DMS153 treated with DMSO at 0.1 percent for 48 hours (cell line): Measurements from ENCODE around the gene SATB2.

Source experiments
- DNase-seq: peaks from one replicate; lab custom pipeline; 2025; ENCODE audit not compliant: unreplicated experiment; lab: John Stamatoyannopoulos, UW

SATB2 gene

DNA sequence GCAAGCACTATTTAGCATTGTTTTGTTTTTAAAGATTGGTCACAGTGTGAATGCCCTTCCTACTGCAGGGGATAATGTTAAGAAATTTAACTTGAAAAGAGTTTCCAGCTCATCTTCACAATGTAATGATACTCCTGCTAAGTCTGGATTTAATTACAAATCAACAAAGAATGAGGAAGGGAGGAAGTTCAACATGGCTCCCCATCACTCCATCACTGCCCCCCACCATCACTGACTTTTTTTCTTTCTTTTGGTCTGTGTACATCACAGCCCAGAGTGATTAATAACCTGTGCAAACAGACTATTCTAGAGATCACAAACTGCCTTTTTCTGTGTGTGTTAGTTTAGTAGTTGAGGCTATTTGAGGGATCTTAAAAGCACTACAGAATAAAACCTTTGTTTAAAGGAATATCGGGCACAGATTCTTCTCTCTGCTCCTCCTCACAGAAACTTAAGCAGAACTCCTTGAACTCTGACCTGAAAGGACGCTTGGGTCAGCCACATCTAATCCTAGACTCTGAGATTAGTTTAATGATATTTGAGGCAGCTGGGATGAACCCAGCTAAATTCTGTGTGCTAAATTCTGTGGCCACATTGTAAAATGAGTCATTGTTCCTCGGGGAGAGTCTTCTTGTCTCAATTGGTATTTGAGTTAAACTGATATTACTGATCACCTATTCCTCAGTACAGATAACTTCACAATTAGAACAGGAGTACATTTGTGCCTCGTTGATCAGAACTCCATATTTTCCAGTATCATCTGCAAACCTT is 47.8 kb downstream of the SATB2 start:
- no peak for DNase-seq

DNA sequence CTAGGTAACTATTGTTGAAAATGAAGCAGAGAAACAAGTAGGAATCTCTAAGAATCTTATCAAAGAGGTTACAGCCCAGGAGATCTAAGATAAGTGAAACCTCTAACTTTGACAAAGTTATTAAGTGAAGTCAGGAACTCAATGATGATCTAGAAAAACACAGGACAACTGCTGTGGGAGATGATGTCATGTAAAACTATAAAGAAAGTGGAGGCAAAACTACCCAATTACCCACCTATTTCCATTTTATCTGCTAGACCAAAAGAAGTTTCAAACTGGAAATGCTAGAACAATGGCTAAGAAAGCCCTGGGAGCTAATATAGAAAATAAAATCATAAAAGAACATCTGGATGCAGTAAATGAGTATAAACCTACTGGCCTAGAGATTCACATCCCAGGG is 50.3 kb downstream of the SATB2 start:
- no peak for DNase-seq

DNA sequence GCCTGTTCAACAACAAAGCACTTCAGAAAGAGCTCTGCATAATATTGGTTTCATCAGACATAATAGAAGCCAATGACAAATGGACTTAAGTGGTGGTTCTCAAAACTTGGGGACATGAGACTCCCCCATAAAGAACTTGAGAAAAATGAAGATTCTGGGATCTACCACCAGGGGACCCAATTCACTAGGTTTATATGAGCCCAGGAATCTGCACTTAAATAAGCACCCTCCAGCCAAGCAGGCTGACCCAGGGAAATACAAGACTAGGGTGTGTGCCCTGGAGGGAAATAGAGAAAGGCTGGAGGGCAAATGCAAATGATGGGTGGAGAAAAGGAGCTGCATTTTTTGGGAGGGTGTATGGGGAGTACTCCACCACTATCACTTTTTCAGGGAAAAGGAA is 52.5 kb downstream of the SATB2 start:
- DNase-seq, result no peak

DNA sequence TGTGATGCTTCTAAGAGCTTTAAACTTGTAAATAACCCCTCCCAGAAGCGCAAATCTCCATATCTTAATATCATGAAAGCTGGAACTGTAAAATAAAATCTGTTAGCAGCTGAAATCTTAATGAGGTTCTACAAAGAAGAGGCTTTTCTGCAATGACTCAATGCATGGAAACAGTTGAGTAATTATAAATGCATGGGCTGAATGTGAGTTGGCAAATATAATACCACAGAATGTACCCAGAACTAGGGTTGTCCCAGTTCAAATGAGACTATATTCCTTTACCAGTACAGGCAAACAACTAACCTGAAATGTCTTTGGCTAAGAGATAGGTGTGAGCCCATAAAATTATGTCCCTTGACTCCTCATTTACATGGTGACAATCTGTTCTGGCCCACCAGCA is 52.9 kb downstream of the SATB2 start:
- no peak for DNase-seq

DNA sequence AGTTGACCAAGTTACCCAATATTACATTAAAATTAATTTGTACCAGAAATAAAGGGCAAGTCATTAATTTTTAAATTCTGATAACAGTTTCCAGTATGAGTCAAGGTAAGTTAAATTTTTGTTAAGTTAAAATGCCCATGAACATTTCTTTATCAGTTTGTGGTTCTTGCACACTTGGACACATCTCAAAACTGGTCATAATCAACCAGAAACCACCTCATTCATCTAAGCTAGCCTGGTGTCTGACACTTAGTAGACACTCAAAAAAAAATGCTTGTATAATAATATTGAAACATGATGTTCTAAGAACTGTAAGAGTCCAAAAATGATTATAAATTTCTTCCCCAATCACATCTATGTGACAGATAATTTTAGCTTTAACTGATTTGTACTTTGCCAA is 62.4 kb downstream of the SATB2 start:
- DNase-seq, result no peak

DNA sequence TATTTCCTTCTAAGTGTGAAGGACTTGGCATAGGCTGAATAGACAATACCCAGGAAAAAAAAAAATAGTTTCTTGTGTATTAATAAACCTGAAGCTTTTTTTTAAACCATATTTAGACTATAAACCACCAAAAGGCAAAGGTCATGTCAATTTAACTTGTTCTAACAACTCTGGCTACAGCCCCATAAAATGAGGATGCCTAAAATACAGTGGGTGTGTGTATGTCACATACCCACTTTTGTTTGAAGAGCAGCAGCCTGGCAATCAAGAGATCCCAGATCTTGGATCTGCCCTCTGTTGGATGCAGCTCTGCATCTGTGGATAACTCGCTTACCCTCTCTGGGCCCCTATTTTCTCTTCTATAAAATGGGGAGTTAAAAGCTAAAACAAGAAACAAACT is 65.4 kb downstream of the SATB2 start:
- DNase-seq, result no peak

DNA sequence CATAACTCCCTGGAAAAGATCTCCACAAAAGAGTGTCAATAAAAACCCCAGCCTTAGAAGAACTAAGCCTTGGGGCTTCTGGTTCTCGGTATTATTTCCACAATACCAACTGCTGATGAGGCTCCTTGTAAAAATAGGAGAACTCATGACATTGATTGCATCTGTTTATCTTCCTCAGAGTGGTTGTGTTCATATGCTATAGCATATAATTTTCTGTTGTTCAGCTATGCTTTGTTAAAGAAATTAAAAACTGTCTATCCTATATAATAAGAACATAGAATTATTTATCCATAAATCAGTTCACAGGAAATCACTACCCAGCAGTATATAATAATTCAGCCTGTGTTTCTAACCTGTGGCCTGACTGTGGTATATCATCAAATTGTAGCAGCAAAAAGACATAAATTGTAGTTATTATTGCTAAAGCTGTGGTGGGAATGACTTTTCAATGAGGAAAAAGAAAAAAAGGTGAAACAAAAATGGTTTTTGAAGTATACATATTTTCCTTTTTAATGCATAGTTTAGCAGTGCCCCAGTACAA is 68.9 kb downstream of the SATB2 start:
- DNase-seq, result no peak

DNA sequence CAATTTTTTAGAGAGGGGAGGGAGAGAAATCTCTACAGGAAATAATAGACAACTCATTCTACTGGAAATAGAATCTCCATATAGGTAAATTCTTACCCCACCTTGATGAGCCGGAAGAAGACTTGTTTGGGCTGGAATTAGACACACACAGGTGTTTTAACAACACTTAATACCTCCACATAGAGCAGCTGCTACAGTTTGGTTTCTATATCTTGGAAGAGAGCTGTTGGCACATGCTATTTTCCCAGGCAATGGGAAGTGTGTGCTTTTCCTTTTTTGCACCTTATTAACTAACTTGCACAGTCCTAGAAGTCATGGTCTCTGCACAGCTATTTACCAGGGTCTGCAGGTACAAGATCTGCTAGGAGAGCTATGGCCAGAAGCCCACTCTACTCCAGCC is 73.7 kb downstream of the SATB2 start:
- no peak for DNase-seq

DNA sequence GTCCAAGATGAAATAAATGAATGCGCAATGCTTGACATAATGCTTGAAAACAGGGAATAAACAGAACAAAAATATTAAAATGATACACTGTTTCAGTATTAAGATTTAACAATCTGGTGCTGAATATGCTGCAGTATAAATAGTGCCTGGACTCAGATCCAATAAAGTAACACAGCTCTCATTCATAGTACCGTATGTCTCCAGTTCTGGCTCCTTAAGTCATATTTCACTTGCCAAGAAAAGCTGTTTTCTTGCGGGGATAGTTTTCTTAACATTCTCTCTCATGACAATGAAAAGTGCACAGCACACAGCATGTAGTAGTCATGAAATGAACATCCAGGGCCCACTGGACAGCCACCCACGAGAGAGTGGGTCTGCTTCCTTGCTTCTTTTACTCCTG is 74.7 kb downstream of the SATB2 start:
- no peak for DNase-seq

DNA sequence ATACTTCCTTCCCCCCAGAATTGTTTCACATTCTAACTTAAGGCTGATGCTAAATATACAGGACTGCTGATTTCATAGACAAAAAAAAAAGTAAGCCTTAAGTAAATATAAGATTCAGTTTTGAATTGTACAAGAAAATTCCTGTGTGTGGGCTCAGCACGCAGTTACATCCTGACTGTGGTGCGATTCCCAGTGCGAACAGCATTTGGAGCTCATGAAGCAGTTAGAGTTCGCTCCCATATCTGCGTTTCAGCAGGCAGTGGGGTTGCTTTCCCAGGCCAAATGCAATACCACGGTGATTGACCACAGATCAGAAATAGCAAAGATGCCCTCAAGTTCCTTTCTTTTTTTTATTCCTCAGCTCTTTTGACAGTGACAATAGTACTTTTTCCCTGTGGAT is 75.6 kb downstream of the SATB2 start:
- no peak for DNase-seq

DNA sequence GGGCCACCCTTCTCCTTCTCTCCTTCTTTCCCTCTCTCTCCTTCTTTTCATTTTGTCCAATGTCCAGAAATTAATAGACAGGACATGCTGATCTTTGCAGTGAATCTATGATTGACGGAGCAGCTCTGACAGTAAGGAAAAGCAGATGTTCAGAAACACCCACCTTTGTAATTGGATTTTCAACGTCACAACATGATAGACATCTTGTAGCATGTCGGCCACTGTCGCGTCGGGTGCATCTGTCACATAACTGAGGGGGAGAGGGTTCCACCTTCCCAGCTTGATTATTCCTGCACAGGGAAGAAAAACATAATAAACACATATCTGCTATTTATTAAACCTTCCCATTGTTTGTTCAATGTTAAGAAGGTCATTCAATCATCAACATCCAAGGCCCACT is 76.2 kb downstream of the SATB2 start:
- DNase-seq, result no peak

DNA sequence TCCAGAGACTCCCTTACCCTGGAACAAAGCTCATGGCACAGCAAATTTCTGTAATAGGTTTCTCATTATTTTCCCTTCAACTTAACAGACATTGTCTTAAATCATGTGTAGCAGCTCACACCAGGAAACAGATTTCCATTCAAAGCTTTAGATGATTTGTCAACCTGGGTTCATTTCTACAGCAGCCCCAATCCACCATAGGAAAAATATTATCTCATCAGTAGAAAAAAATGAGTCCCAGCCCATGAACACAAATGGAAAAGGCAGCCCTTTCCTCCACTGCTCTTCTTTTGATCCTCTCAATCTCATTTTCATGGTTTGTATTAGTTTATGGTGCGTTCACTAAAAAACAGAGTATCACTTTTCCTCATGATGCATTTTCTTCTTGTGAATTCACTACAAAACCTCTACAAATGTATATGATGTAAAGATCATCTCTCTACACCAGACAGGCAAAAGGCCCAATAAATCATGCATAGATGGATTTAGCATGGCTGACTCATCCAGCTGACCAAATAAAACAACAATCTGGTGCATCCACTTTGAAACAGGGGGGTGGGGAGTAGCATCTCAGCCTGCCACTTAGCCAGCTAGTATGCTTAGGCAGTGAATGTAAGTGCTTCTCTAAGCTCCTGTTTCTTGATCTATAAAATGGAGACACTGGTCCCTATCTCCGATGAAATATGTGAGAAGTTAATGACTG is 78.6 kb downstream of the SATB2 start:
- peak; percentile 4 for DNase-seq

DNA sequence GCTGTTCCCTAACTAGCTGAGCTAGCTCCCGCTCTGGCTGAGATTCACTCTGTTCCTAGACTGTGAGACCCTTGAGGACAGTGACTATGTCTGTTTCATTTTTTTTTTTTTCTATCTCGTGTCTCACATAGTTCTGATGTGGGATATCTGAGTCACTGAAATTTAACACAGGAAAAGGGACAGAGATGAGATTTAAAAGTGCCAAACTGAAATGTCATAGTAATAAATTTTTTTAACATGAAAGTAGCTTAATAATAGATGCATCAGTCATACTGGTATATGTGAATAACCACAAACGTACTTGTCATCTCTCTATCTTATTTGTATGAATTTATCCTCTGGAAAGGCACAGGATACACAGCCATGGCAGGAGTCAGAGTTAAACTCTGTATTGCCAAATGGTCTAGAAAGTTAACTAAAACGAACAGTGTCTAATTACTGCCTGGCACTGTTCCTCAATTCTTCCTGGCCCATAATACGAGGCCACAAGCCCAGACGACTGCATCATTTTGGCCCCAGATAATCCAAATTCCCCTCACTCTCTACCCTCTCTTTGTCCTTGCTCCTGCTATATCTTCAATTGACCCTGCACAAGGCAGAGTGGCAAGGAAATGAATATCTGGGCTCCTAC is 87.5 kb downstream of the SATB2 start:
- no peak for DNase-seq

DNA sequence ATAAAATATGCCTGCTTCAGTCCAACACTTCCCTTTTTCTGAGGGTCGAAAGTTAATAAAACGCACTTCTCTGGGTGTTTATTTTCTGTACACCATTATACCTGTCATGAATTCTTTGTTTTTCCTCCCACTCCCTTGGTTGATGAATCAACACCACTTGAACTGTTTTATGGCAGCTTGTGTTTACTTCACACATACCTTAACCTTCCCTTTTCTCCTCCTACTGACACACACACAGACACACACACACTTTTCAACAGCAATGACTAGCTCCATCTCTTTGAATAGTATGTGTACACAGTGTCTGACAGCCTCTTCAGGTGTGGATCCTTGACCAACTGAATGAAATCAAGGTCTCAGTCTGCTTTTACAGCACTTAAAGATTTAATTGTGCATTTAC is 91.3 kb downstream of the SATB2 start:
- DNase-seq, result peak; percentile 36

DNA sequence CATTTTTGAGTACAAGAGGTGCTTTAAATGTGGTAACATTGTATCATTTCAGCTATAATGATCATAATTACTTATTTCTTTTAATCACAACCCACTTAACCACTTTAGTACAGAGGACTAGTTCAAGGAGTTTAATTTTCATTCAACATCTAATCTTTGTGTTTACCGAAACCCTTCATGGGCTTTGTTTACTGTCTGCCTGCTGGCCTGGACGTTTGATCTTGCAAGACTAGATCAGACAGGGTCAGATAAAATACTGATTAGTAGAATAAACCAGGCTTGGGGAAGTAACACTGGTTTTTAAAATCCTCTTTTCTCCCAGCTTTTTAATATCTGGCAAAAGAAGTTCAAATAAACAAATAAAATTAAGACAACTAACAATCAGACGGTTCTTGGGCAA is 93.6 kb downstream of the SATB2 start:
- DNase-seq, result peak; percentile 53

DNA sequence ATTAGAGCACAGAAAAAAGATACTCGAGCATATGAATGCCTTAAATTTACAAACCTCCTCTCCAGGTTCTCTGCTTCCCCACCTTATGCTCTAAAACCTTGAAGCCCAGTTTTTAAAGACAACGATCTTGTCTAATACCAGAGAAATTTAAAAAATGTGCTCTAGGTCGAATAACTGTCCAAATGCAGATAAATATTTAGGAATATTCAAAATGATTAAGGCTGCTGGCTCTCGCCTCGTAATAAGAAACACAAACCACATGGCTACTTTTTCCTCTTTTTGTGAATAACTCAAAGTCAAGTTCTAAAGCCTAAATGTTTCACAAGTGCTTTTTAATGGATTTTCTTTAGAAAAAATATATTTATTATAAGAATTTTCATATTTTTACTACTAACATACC is 101.3 kb downstream of the SATB2 start:
- DNase-seq, result no peak

DNA sequence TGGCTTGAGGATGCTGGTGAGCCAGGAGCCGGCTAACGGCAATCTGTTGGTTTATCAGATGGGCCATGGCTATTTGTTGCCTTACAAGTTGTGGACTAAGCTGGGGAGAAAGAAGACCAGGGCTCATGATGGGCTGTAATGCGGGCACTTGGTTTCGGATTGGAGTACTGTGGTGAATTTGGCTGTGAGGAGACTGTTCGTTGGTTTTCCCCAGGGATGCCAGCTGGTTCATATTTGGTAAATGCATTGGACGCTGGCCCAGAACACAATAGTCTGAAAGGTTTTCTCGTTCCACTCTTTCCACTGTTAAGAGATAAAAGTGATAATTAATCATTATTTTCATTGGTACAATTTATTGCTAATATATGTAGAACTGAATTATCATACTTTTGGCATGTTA is 108.9 kb downstream of the SATB2 start:
- no peak for DNase-seq

DNA sequence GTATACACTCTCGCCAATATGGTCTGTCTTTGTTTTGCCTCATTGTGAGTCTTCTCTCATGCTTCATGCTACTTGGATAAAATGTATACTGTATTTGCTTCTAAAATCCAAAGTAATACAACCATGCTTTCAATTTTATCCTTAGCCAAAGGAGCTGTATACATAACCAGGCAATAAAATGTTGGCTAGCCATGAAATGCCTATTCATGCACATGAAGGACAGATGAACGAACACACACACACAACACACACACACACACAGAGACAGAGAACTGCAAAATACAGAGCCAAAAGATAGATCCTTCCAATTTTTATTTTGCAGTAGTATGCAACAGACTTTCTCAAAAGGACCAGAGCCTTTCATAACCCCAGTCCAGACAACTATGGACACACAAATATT is 113.7 kb downstream of the SATB2 start:
- DNase-seq, result no peak

DNA sequence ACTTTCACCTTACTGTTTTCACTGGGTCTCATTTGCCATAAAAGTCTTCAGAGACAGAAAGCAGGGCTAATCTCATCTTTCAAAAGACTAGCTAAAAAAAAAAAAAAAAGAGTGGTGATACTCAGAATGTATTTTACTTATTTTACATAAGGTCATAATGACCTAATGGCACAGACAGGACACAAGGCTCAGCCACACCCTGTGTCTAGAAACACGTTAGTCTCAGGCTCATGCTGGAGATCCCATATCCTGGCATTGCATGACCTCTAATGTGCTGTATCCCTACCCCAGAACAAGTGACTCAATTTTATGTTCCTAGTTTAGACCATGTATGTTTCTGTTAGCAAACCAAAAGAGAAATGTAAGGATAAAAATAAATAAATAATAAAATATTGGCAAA is 115.4 kb downstream of the SATB2 start:
- no peak for DNase-seq

DNA sequence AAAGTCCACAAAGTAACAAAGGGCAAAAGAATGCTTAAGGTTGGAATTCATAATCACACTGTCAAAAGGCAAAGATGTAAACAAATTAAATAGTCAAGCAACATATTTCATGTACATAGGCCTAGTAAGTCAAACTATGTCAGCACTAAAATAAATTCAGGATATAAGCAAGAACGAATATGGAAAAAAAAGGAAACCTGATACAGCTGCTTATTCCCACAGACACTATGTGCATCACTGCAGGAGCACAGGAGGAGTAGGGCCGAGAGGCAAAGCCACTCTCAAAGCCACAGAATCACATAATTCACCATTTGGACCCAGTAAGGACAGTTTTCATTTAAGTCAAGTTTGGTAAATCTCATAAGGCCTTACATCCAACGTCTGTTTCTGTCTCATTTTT is 116.6 kb downstream of the SATB2 start:
- no peak for DNase-seq

DNA sequence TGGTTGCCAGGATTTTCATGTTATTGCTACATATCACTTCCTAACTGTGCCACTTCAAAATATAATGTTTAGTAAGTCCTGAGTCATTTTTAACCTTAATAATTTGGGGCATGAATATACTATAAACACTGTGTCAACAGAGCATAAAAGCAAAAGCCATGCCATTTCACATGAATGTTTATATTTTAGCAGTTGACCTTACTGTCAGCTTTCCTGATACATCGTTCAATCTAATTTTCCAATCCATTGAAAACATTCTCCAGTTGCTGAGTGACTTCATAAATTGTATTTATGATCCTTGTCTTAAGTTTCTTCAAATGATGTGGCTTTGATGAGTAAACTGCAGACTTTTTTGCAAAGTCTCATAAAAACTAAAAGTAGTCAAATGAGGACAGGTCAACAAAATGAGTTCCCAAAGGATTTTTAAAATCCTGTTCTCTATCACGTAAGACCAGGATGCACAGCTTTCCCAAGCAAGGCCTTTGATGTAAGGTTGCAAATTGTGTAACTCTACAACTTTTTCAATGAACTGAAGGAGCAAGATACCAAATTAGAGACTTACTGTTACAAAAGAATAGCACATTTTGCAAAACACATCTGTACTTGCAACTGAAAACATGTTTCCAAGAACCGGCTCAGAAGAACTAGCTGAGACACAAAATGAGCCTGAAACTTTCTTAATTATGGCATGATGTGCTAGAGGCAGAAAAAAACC is 117.7 kb downstream of the SATB2 start:
- no peak for DNase-seq
